Measurements from ENCODE around the gene IFTAP.
"Not testable (repeated sequence)": the region's sequence is repeated elsewhere in the genome, so short reads cannot be mapped to it uniquely, and the experiment has no call there.

IFTAP gene, protein sequence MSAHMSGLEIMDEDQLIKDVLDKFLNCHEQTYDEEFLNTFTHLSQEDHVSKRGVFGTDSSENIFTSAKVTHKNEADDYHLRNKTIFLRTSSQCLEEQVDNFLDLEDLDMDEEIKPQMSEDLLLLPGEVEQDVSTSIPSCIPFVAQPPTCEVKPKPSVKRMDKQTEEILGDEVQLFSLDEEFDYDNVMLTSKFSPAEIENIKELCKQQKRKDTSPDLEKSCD
- total RNA-seq, result 0.67 to 2.1 reads per million in 2 donors

DNA sequence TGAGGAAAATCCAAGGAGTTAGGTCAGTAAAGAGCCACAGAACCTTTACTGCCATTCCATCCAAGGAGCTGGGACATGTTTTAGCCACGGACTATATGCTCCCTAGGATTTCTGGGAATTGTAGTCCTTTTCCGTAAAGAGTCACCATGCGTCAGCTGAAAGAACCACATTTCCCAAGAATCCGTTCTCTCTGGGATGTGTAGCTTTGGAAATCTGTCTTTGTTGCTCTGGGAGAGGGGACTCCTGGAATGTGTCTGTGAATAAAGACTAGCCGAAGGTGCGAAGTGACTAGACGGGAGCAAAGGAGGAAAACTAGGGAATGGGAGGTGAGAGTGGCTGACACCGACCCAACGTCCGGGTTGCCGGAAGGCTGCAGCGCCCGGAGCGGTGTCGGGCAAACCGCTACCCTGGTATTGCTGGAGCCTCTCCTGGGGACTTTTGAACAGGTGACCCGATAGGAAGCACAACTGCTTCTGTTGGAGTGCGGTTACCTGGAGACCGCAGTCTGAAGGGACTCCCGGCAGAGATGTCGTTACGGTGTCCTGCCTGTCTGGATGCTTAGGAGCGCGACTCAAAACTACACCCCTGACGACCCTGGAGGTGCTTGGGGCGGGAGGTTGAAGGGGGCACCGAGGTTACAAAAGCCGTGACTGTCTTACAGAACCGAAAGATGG is at the start of gene IFTAP:
Gene IFTAP, plus strand, starts transcription at position 187 of the 674 bp plus-strand sequence. CDS start 15,602 bp downstream, outside the sequence.
- DNase-seq, result no peak

DNA sequence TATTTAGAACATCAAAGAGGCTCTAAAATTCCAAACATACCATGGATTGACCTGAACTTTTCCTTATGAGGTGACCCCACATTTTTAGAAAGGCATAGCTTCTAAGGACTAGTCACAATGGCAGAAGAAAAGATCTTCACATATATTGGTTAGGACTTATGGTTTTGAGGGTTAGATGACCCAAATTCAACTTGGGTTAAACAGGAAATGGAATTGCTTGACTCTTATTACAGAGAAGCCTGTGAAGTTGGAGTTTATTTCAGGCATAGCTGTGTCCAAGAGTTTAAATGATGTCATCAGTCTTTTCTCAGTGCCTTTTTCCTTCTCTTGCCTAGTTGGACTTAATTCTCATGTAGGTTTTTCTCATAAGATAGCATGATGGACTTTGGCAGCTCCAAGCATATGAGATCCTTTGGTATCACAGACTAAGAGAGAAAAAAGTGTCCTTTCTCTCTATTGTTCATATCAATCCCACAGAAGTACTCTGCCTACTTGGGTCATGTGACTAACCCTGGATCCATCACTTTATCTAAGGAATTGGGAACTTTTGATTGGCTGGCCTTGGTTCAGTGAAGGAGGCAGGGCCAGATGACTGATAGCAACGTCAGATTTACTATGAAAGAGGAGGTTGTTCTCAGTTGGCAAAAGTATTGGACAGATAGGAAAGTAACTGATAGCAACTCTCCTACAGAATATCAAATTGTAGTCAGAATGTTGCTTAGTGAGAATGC is 43.8 kb upstream of the IFTAP start:
- DNase-seq, result no peak

DNA sequence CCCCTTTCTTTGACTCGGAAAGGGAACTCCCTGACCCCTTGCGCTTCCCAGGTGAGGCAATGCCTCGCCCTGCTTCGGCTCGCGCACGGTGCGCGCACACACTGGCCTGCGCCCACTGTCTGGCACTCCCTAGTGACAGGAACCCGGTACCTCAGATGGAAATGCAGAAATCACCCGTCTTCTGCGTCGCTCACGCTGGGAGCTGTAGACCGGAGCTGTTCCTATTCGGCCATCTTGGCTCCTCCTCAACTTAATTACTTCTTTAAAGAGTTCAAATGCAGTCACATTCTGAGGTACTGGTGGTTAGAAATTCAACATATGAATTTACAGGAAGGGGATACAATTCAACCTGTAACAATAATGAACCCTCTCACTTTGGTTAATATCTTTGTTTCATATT is 36.9 kb upstream of the IFTAP start:
- not testable (repeated sequence) for DNase-seq

DNA sequence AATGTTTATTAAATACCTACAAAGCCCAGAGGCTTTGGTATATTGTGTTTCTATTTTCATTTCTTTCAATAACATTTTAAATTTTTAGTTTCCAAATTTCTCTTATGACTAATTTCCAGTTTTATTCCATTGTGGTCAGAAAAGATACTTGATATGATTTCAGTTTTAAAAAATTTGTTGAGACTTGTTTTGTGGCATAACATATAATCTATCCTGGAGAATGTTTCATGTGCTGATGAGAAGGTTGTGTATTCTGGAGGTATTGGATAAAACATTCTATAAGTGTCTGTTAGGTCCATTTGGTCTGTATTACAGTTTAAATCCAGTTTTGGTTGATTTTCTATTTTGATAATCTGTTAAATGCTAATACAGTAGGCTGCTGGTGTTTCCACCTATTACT is 36.3 kb upstream of the IFTAP start:
- DNase-seq, result no peak

DNA sequence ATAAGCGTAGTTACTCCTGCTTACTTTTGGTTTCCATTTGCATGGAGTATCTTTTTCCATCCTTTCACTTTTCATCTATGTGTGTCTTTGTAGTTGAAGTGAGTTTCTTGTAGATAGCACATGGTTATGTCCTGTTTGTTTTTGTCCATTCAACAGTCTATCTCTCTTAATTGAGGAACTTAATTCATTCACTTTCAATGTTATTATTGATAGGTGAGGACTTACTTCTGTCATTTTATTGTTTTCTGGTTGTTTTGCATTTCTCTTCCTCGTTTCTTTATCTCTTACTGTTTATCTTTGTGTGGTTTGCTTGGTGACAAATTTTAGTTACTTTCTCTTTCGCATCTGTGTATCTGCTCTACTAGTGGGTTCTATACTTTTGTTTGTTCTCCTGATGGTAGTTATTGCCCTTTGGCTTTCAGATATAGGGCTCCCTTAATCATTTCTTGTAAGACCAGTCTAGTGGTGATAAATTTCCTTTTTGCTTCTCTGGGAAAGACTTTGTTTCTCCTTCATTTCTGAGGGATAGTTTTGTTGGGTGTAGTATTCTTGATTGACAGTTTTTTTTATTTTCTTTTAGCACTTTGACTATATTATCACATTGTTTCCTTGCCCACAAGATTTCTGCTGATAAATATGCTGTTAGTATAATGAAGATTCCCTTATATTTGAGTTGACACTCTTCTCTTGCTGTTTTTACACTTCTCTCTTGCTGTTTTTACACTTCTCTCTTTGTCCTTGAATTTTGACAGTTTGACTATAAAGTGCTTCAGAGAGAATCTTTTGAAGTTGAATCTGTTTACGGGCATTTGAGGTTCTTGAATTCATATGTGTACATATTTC is 35.5 kb upstream of the IFTAP start:
- no peak for DNase-seq

DNA sequence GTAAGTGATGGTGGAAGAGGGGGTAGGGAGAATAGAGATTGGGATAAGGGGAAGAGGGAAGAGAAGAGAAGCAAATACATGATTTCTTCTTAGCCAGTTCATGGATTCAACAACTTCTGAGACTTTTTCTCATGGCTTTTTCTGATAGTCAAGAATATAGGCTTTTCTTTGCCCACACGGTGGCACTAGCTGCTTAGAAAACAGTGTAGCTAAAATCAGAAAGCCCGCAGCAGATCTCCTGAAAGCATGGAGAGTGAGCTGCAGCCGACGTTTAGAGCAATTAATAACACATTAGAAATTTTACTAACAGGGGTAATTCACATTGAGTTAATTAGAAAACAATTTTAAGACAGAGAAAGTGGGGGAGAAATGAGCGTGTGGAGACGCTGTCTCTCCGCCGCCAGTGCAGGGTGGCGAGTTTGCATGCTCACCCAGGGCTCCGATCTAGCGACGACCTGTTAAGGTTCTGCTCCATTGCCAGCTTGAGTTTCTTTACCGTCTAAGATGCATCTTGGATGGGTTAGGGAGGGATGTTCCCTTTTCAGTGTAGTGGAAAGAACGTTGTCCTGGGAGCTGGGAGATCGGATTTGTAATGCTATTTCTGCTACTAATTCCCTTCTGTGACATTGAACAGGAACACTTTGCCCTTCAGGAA is 29.8 kb upstream of the IFTAP start:
- DNase-seq, result no peak

DNA sequence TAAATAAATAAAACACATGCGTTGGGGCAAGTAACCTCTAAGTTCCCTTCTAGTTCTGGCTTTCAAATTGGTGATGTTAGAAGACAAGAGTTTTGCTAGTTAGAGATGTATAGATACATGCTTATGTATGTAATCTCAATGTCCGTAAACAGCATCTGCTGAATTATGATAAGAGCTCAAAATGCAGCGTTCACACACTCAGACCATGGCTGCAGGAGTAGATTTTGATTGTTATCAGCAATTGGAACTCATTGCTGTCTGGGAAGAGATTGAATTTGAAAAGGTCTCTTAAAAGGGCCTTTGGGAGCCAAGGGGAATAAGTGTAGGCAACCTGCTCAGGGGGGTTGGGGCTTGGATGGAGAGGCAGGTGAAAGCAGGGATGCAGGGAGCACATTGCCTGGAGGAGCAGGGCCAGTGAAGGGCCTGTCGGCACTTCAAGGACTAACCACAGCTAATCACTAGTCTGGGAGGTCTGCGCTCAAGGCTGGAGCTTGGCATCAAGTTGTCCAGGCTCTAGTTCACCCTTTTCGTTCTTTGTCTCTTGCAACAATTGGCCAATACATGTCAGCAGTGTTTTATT is 29.2 kb upstream of the IFTAP start:
- DNase-seq, result no peak

DNA sequence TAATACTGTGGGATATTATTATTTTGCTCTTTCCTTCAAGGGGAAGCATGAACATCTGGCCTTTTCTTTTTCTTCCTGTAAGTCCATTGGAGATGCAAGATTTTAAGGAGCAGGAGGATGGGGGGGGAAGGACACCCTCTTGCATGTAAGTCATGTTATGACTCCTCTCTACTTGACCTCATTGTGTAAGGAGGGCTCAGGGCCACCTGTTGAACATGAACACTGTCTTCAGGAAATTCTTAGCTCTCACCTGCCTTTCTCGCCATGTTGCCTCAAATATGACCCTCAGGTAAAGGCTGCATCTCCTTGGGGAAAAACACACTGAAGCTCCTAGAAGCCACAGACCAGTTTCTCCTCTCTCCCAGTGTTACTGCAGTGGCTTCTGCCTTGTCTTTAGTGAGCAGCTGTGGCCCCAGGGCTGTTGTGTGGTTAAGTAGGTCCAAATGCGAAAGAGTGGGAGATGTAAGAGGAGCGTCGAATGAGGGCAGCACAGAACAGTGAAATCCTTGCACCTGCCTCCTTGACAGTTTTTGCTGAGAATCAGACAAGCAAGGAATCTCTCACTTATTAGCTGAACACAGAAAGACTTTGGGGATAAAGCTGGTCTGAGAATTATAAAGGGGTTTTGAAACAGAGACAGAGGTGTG is 27.8 kb upstream of the IFTAP start:
- DNase-seq, result no peak

DNA sequence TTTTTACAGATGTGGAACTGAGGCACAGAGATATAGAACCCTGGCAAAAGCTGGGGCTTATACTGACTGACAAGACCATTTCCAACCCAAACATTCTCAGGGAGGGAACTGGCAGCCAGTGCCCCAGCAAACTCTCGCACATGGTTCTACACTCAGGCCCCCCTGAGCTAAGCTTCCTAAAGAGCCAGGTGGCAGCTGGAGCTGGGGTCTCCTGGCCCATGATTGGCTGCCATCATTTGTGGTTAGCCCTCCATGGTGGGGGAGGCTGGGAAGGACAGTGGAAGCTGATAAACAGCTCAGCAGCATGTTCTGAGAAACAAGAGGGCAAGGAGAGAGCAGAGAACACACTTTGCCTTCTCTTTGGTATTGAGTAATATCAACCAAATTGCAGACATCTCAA is 26.6 kb upstream of the IFTAP start, which contains the start of gene RAG1:
Gene RAG1, plus strand, starts transcription at position 314 of the 400 bp plus-strand sequence. CDS start 5,298 bp downstream, outside the sequence.
- no peak for DNase-seq

DNA sequence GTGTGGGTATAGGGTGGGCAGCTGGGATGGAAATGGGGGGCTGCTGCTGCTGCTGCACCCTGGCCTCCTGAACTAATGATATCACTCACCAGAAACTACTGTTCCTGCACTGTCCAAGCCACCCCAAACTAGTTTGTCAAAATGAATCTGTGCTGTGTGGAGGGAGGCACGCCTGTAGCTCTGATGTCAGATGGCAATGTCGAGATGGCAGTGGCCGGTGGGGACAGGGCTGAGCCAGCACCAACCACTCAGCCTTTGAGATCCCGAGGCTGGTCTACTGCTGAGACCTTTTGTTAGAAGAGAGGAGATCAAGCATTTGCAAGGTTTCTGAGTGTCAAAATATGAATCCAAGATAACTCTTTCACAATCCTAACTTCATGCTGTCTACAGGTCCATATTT is 25.2 kb upstream of the IFTAP start:
- no peak for DNase-seq

DNA sequence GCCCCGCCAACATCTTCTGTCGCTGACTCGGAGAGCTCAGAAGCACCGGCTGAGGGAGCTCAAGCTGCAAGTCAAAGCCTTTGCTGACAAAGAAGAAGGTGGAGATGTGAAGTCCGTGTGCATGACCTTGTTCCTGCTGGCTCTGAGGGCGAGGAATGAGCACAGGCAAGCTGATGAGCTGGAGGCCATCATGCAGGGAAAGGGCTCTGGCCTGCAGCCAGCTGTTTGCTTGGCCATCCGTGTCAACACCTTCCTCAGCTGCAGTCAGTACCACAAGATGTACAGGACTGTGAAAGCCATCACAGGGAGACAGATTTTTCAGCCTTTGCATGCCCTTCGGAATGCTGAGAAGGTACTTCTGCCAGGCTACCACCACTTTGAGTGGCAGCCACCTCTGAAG is 19.8 kb upstream of the IFTAP start:
- DNase-seq, result no peak

DNA sequence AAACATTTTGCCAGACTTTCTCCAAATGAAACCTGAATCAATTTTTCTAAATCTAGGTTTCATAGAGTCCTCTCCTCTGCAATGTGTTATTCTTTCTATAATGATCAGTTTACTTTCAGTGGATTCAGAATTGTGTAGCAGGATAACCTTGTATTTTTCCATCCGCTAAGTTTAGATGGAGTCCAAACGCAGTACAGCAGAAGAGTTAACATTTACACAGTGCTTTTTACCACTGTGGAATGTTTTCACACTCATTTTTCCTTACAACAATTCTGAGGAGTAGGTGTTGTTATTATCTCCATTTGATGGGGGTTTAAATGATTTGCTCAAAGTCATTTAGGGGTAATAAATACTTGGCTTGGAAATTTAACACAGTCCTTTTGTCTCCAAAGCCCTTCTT is 16.9 kb upstream of the IFTAP start:
- no peak for DNase-seq

DNA sequence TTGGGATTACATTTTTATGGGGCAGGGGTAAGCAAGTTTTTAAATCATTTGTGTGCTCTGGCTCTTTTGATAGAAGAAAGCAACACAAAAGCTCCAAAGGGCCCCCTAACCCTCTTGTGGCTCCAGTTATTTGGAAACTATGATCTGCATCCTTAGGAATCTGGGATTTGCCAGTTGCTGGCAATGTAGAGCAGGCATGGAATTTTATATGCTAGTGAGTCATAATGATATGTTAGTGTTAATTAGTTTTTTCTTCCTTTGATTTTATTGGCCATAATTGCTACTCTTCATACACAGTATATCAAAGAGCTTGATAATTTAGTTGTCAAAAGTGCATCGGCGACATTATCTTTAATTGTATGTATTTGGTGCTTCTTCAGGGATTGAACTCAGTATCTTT is 16.4 kb upstream of the IFTAP start:
- DNase-seq, result no peak

DNA sequence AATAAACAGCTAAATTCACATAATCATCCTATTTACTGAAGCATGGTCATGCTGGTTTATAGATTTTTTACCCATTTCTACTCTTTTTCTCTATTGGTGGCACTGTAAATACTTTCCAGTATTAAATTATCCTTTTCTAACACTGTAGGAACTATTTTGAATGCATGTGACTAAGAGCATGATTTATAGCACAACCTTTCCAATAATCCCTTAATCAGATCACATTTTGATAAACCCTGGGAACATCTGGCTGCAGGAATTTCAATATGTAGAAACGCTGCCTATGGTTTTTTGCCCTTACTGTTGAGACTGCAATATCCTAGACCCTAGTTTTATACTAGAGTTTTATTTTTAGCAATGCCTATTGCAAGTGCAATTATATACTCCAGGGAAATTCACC is 15.8 kb upstream of the IFTAP start:
- no peak for DNase-seq

DNA sequence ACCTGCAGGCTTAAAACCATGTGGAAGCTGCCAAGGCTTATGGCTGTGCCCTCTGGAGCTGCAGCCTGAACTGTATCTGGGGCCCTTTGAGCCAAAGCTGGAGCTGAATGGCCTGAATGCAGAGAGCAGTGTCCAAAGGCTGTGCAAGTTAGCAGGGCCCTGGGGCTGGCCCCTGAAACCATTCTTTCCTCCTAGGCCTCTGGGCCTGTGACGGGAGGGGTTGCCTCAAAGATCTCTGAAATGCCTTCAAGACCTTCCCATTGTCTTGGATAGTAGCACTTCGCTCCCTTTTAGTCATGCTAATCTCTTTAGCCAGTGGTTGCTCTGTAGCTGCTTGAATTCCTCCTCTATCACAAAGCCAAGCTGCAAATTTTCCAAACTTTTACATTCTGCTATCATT is 12.8 kb upstream of the IFTAP start:
- DNase-seq, result no peak

DNA sequence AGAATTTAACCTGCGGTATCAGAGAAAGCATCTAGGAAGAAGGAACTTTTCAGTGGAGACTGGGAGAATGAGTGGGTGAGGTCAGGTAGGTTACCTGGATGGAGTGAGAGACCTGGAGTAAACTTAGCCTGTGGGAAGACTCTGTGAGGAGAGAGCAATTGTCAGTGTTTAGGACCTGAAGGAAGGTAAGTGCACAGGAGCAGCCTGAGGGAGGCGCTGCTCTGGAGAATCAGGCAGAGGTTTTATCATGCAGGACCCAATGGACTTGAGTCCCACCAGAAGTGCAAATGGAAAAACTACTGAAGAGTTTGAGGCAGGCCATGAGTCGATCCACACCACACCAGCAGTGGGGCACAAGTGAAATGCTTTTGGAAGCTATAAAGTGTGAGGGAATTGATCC is 10.6 kb upstream of the IFTAP start:
- DNase-seq, result no peak

DNA sequence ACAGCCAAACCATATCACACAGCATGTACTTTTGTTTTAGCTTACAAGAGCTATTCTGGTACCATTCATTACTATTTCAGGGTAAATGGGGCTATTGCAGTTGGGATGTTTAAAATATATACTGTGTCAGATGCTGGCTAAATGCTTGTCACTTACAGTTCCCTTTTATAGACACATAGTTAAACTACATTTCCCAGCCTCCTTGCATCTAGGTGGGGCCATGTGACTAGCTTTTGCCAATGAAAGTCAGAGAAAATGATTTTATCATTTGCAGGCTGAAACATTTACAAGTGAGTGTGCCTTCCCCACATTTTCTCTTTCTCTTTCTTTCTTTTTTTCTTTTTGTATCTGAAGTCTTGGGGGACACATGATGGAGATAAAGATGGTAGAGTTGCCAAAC is 7.8 kb upstream of the IFTAP start:
- no peak for DNase-seq

DNA sequence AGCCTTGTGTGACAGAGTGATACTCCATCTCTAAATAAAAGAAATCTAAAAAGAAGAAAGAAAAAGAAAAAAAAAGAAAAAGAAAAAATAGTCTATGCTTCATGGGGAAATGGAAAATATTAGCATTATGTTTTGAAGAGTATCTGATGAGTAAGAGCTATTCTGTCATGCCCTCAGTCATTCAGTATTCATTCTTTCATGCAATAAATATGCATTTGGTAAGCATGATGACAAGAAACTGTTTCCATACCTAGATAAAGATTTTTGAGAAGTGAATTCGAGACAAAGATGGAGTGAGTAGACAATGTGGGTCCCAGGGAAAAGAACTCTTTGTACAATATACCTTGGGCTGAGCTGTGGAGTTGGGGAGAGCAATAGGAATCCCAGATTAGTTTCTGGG is 6.2 kb upstream of the IFTAP start:
- DNase-seq, result no peak

DNA sequence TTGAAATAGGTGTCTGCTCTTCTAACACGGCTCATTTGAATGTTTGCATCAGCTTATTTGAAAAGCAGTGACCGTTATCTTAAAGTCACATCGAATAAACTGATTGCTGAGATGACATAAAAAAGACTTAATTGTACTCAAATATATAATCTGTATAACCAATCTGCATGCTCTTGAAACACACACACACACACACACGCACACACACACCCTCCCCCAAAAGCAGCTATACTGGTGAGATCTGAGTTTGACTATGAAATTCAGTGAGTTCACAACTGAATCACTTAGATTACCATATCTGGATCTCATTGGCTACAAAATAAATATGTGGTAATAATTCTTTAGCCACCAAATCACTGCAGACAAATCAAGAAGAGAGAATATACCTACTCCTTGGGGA is 3.8 kb upstream of the IFTAP start:
- DNase-seq, result no peak

DNA sequence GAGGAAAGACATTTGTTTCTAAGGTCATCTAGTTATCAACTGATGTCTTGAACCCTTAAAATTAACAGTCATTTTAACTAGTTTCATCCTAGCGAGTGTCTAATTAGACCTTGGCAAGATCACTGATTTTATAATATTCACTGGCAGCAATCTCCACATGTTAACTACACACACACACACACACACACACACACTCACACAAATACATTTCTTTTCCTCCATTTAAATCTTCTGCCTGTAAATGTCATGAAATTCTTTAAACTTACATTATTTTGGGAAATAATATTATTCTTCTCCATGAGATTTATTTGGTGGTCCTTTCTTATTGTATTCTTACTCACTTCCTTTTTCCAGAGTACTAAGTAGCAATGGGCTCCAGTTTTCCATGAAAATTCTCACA is 2.9 kb upstream of the IFTAP start:
- no peak for DNase-seq

DNA sequence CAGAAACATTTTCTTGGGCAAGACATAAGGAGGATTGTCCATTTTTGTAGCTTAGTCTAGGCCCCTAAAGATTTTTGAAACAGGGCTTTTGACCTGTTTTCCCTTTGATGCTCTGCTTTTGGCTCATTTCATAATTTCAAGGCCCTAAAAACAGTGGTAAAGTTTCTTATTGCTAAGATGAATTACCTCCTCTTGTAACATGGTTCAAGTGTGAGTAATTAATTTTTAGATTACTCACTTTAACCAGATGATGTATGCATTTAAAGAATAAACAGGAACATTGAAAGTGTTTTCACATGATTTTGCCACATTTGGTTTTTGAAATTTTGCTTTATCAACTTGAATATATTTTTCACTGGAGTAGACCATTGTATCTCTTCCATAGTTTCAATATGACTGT is 2.6 kb downstream of the IFTAP start:
- no peak for DNase-seq

DNA sequence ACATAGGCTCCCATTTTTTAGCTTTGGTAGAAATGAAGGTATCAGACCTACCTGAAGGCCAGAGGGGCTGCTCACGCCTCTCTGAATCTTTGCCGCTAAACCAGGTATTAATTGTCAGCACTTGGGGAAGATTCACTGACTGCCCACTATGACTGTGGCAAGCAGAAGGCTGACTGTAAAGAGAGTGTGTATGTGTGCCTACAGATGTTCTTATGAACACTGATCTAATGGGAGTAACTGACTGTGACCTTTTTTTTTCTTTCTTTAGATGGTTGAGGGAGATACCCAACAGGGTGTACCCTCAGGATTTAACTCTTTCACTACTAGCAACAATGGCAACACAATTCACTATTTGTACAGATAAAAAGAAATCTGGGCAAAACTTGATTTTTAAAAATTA is 3.7 kb downstream of the IFTAP start, which contains the start of gene RAG2:
Gene RAG2, minus strand, starts transcription at position 186 of the 400 bp plus-strand sequence. CDS start 4,068 bp downstream, outside the sequence.
- no peak for DNase-seq
